Left kidney (tissue), 2 donors: ENCODE data around the gene HES1. TPM values are rescaled to one million over a fixed set of nuclear protein-coding genes. Genes with fewer than 3 reads are reported as not detected.

Experiments
- DNase-seq: peaks from one replicate; pipeline ENCODE4 v3.0.0-alpha.2; 2013
- polyA plus RNA-seq: library from polyadenylated mRNA; unstranded; fragments of 120-200 nt; gene quantifications from one replicate; pipeline ENCODE4 v1.2.1, GENCODE V29; 2013; ENCODE audit not compliant: insufficient read length

The HES1 gene
- polyA plus RNA-seq, 1 donor: 65.2 TPM

GRCh38 chr3:194166682-194167479 lies 30.9 kb downstream of the HES1 start:
- no peak for DNase-seq

GRCh38 chr3:194167480-194168282 lies 31.7 kb downstream of the HES1 start:
- no peak for DNase-seq

DNA sequence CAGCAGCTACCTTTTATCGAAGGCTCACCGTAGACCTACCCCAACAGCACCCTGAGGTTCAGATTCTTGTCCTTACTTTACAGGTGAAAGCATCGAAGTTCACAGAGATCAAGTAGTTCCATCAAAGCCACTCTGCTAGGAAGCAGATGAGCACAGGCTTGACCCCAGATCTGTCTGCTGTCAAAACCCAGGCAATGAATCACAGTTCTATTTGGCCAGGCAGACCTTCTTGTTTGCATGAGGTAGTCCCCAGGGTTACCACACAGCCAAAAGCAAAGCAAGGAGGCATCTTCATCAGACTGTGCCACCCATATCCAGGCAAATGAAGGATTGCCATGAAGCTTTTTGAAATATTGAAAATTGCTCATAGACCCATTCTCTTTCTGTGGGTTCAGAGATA lies 33.0 kb downstream of the HES1 start:
- DNase-seq: no peak

DNA sequence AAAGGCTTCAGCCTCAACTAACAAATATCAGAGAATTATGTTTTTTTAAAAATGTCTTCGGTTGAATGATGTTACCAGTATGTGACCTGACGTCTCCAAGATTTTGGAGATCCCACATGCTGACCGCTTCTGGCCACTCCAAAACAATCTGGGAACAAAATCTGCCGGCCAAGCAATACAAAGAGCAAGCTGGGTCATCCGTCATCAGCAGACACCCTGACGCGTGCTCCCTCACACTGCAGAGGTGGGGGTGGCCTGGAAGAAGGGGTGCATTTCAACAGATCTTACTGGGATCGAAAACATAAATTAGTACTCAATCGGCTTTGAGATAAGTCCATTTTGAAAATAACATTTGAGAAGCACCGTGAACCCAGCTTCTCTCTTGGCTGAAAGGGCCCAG lies 33.6 kb downstream of the HES1 start:
- DNase-seq: no peak

- DNase-seq: no peak
Measured at GRCh38 chr3:194170793-194171192, 34.8 kb downstream of the HES1 start.

DNA sequence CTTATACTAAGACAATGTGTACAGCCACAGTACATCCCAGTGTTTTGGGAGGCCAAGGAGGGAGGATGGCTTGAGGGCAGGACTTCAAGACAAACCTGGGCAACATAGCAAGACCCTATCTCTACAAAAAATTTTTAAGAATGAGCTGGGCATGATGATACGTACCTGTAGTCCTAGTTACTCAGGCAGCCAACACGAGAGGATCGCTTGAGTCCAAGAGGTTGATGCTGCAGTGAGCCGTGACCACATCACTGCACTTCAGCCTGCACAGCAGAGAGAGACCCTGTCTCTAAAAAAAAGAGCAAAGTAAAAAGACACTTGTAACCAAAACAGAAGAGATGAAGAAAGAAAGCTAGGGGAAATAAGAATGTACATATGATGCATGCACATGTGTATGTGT lies 38.5 kb downstream of the HES1 start:
- no peak for DNase-seq

GRCh38 chr3:194174980-194175379 lies 39.0 kb downstream of the HES1 start:
- no peak for DNase-seq

DNA sequence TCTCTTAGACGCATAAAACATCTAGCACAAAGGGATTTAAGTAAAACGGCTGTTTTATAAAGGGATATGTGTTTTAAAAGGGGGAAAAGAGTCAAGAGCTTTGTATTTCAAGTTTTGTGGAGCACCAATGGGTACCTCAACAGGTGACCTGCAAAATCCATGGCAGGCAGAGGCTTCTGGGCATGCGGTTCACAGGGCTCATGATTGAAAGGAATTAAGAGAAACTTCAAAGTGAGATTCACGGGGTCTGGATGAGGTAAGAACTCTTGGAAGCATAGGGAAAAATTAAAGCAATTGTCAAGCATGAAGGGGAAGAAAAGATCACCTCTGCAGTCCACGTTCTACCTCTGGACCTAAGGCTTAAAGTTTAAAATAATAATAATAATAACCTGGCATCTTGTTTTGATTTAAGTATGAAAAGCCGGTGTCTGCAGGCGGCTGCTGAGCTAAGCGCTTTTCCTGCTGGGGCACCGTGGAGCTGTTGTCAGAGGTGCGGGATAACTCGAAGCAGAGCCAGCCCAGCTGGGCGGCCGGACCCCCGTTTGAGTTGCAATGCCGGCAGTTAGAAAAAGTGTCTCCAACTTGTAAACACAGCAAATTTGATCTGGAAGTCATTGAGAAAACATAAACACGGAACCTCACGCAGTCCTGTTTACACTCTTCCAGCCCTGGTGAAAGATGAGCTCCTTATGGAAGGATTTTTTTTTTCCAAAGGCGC lies 40.5 kb downstream of the HES1 start:
- no peak for DNase-seq

DNA sequence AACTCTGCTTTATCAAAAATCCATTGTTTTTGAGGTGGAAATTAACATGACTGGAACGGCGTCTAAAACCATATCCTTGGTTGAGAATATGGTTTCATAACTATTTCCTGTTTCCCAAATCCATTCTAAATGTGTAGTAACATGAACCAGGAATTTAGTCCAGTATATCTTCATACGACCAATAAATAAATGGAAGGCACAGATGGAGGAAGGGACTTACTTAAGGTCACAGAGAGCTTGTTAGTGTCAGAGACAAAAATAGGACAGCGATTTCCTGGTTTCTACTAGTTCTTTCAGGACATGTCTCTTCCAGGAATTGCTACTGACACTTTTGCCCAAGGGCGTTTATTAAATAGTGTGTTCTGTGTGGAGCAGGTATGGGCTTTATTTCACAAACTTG lies 41.2 kb downstream of the HES1 start:
- DNase-seq: no peak

GRCh38 chr3:194178128-194178527 lies 42.2 kb downstream of the HES1 start:
- DNase-seq: no peak

- no peak for DNase-seq
Measured at GRCh38 chr3:194178669-194179068, 42.7 kb downstream of the HES1 start.

DNA sequence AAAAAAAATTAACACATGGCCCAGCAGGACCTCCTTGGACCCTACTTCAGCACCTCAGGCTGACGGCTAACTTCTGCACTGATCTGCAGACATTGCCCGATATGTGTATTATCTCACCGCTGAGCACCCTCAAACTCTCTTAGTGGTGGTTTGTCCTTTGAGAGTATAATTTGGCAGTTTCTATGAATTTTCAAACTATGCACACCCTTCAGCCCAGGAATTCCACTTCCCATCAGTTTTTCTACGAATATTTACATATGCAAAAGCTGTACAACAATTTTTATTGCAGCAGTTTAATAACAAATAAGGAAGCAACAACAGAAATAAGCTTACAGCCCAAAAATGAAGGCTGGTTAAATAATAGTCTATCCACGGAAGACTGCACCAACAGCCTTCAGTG lies 44.6 kb downstream of the HES1 start:
- no peak for DNase-seq

DNA sequence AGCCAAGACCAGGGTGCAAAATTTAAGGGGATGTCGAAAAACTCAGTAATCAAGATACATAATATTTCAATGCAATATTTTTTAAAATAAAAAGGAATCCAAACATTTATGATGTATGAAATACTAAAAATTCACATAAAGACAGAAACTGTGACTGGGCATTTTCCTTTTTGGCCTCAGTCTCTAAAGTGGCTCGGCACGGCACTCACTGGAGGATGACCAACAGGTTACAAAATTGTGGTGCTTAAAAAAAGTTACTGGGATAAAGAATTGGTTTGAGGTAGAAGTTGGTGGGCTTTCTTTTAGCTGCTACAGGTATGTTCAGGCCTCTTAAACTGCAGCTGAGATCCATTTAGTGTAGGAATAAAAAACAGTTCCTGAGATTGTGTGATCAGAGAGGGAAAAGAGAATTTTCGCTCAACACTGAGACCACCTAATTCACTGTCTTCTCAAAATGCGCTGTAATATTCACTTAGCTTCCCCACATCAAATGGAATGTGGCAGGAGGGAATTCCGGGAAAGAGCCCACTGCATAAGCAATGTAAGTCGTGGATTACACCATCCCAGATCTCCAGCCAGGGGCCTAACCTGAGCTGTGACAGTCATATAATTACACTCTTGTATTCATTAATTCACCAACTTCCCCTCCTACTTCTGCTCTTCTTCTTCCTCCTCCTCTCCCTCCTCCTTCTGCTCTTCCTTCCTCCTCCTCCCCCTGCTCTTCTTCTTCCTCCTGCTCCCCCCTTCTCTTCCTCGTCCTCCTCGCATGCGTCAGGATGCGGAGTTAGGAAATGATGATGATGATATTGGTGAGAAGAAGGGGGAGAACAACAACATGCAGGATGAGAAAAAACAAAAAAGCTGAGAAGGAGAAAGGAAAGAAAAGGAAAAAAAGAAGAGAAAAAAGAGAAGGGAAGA lies 45.9 kb downstream of the HES1 start:
- no peak for DNase-seq

DNA sequence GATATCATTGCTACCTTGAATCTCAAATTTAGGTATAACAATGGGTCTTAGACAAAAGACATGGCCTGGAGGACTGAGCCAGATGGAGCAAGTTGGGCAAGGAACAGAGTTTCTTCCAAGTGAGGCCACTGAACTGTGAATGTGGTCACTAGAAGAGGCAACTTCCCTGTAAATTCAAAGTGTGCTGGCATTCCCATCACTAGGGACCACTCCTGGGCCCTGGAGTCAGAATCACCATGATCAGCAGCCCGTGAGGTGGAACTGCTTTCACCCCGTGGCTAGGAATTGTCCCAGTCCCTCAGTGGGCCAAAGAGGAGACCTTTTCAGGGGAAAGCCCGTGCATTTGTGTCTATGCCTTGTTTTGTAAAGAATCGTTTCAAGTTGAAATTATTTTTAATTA lies 47.3 kb downstream of the HES1 start:
- DNase-seq: no peak

GRCh38 chr3:194184265-194184751 lies 48.4 kb downstream of the HES1 start:
- no peak for DNase-seq

- DNase-seq: no peak
Measured at GRCh38 chr3:194184801-194185200, 48.9 kb downstream of the HES1 start.

DNA sequence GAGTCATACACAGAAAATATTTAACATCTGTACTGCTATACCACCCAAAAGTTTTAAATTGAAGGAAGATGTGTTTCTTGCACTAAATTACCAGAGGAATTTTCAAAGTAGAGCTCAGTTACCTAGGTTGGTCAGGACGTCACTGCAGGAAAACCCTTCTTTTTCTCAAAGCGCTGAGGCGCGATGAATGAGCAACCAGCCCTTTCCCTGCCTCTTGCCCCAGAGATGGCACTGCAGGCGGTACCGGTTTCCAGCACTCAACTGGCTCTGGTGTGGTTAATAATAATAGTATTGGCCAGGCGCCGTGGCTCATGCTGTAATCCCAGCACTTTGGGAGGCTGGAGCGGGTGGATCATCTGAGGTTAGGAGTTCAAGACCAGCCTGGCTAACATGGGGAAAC lies 49.3 kb downstream of the HES1 start:
- DNase-seq: no peak

DNA sequence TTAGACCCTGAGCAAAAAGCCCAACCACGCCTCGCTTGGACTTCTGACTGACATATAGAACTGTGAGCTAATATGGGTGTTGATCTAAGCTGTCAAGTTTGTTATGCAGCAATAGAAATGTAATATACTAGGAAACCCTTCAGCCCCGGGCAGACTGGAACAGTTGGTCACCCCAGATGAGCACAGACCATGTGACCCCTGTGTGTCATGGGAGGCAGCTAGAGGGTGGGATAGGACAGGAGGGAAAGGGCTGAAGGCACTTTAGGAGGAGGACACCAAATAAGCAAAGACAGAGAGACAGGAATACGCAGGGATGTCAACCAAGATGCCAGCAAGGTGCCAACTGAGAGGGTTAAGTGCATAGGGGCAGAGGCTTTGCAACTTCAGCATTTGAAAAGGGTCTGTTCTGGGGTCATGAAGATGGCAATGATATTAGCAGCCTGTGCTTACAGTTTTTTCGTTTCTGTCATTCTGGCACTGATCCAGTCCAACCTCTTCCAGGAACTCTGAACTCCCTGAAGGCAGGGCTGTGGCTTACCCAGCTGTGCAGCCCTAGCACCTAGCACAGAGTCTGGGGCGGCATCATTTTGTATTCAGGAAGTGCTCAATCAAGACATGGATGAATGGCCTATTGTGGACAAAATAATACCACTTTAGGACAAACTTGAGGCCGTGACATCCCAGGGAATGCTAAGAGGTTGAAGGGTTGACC lies 51.4 kb downstream of the HES1 start:
- DNase-seq: no peak
